ENCODE data around the gene LHFPL3.

Gene LHFPL3

DNA sequence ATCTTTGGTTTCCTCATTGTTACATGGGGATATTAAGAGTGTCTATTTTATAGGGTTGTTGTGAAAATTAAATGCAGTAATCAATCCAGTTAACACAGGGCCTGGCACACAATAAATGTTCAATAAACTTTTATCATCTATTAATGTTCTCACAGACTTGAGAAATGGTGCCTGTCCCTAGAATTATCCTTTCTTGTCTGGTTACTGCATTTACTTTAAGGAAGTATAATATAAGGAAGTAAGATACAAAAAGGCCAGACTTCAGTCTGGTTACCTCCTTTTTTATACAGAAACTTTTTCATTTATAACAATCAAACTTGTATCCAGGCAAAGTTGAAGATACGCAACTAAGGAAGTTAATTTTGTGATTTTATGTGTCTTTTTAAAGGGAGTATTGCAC, 117.0 kb downstream of the LHFPL3 start:
- H3K79me2 ChIP-seq (ENCODE audit: insufficient read depth, low read length): no peaks in the 10 kb centered on the region
- H3K9ac ChIP-seq (ENCODE audit: low read depth, low read length): no peak overlapping the region
- no peak overlapping the region for H3K4me2 ChIP-seq (ENCODE audit: insufficient read depth, low read length)
- H4K20me1 ChIP-seq (ENCODE audit: insufficient read depth, low read length): no peaks in the 10 kb centered on the region
- H3K27me3 ChIP-seq (ENCODE audit: insufficient read depth, low read length, poor library complexity): no peaks in the 10 kb centered on the region
- no peak overlapping the region for H3K27ac ChIP-seq (ENCODE audit: low read length)
- H2AFZ ChIP-seq (ENCODE audit: low read depth, low read length): no peak overlapping the region
- no peak overlapping the region for H3K4me3 ChIP-seq (ENCODE audit: low read depth in 1 of 2, low read length in 2 of 2)
- no peaks in the 10 kb centered on the region for H3K36me3 ChIP-seq (ENCODE audit: insufficient read depth, low read length)
- no peaks in the 10 kb centered on the region for H3K4me1 ChIP-seq (ENCODE audit: insufficient read depth, low read length)
- no peaks in the 10 kb centered on the region for H3K9me3 ChIP-seq (ENCODE audit: insufficient read depth, low read length, severe bottlenecking)
- TF ChIP-seq, protein P1, sequence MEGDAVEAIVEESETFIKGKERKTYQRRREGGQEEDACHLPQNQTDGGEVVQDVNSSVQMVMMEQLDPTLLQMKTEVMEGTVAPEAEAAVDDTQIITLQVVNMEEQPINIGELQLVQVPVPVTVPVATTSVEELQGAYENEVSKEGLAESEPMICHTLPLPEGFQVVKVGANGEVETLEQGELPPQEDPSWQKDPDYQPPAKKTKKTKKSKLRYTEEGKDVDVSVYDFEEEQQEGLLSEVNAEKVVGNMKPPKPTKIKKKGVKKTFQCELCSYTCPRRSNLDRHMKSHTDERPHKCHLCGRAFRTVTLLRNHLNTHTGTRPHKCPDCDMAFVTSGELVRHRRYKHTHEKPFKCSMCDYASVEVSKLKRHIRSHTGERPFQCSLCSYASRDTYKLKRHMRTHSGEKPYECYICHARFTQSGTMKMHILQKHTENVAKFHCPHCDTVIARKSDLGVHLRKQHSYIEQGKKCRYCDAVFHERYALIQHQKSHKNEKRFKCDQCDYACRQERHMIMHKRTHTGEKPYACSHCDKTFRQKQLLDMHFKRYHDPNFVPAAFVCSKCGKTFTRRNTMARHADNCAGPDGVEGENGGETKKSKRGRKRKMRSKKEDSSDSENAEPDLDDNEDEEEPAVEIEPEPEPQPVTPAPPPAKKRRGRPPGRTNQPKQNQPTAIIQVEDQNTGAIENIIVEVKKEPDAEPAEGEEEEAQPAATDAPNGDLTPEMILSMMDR (IDR thresholded peaks at IDR 0.05; ENCODE audit: borderline replicate concordance, extremely low read depth, low read length, poor library complexity, severe bottlenecking): no peak
- TF ChIP-seq EZH2 (IDR thresholded peaks at IDR 0.05; ENCODE audit: borderline replicate concordance, low read depth, low read length, severe bottlenecking): no peak
- ATAC-seq (ENCODE audit: insufficient read depth, low read depth): no peak
- no peak for DNase-seq

DNA sequence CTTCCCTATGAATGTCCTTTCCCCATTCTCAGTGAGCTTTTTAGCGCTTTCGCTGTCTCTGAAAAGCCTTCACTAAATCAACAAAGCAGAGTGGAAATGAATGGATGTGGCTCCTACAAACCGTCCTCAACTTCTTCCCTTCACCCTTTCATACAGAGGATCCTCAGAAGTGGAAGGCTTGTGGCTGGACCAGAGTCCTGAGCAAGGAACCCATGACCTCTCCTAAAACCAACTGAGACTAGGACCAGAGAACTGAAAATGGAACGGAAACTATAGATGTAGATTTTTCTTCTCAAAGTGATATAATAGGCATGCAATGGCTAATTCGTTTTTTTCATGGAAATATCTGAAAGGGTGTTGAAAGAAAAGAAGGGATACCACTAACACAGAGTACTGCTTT, 122.5 kb downstream of the LHFPL3 start:
- Histone ChIP-seq H2AFZ (ENCODE audit: low read depth, low read length) (no peak overlapping the region), H3K36me3 (ENCODE audit: insufficient read depth, low read length) (no peaks in the 10 kb centered on the region), H3K4me2 (ENCODE audit: insufficient read depth, low read length) (no peak overlapping the region), H3K79me2 (ENCODE audit: insufficient read depth, low read length) (no peaks in the 10 kb centered on the region), H3K4me1 (ENCODE audit: insufficient read depth, low read length) (no peaks in the 10 kb centered on the region), H3K27ac (ENCODE audit: low read length) (no peak overlapping the region), H3K27me3 (ENCODE audit: insufficient read depth, low read length, poor library complexity) (no peaks in the 10 kb centered on the region), H3K4me3 (ENCODE audit: low read depth in 1 of 2, low read length in 2 of 2) (no peak overlapping the region), H4K20me1 (ENCODE audit: insufficient read depth, low read length) (no peaks in the 10 kb centered on the region), H3K9ac (ENCODE audit: low read depth, low read length) (no peak overlapping the region), H3K9me3 (ENCODE audit: insufficient read depth, low read length, severe bottlenecking) (no peaks in the 10 kb centered on the region)
- TF ChIP-seq EZH2 (IDR thresholded peaks at IDR 0.05; ENCODE audit: borderline replicate concordance, low read depth, low read length, severe bottlenecking): no peak
- TF ChIP-seq, protein P1 (IDR thresholded peaks at IDR 0.05; ENCODE audit: borderline replicate concordance, extremely low read depth, low read length, poor library complexity, severe bottlenecking): no peak
- DNase-seq: no peak
- ATAC-seq (ENCODE audit: insufficient read depth, low read depth): no peak

DNA sequence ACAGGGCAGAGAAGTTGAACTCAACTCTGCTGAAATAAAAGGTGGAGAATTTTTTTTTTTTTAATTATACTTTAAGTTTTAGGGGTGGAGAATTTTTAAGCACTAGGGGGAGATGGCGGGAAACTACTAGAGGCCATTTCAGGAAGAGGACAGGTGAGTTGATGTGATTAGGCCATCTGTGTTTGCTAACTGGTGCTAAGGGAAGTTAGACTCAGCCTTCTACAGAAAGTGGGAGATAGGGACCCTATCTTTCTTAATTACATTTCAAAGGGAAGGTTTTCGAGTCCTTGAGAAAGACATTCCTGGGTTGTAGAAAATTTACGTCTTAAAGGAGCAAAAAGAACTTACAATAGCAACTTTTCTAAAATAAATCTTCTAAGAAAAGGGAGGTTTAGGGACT, 124.8 kb downstream of the LHFPL3 start:
- no peak for ATAC-seq (ENCODE audit: insufficient read depth, low read depth)
- Histone ChIP-seq H3K4me1 (ENCODE audit: insufficient read depth, low read length) (no peaks in the 10 kb centered on the region), H3K27ac (ENCODE audit: low read length) (no peak overlapping the region), H3K9me3 (ENCODE audit: insufficient read depth, low read length, severe bottlenecking) (no peaks in the 10 kb centered on the region), H3K79me2 (ENCODE audit: insufficient read depth, low read length) (no peaks in the 10 kb centered on the region), H3K4me2 (ENCODE audit: insufficient read depth, low read length) (no peak overlapping the region), H4K20me1 (ENCODE audit: insufficient read depth, low read length) (no peaks in the 10 kb centered on the region), H3K36me3 (ENCODE audit: insufficient read depth, low read length) (no peaks in the 10 kb centered on the region), H2AFZ (ENCODE audit: low read depth, low read length) (no peak overlapping the region), H3K9ac (ENCODE audit: low read depth, low read length) (no peak overlapping the region), H3K4me3 (ENCODE audit: low read depth in 1 of 2, low read length in 2 of 2) (no peak overlapping the region), H3K27me3 (ENCODE audit: insufficient read depth, low read length, poor library complexity) (no peaks in the 10 kb centered on the region)
- DNase-seq: no peak
- no peak for TF ChIP-seq EZH2 (IDR thresholded peaks at IDR 0.05; ENCODE audit: borderline replicate concordance, low read depth, low read length, severe bottlenecking)
- TF ChIP-seq, protein P1 (IDR thresholded peaks at IDR 0.05; ENCODE audit: borderline replicate concordance, extremely low read depth, low read length, poor library complexity, severe bottlenecking): no peak

DNA sequence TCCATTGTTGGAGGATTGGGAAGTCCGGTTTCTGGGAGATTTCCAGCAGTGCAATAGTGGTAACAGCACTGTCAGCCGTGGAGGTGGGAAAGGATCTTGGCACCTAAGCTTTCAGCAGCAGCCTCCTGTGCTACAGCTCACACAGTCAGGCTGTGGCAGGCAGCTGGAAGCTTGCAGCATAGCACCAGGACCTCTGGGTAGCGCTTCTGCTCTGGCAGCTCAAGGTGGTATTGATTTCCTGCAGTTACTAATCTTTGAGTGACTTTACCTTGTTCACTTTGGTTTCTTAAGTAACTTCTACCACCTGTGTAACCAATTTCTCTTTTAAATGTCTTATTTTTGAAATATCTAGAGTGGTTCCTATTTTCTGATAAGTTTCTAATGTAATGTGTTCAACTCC, 130.5 kb downstream of the LHFPL3 start:
- no peak overlapping the region for H3K4me2 ChIP-seq (ENCODE audit: insufficient read depth, low read length)
- H3K4me1 ChIP-seq (ENCODE audit: insufficient read depth, low read length): no peaks in the 10 kb centered on the region
- DNase-seq (no peak), ATAC-seq (ENCODE audit: insufficient read depth, low read depth) (no peak)
- no peaks in the 10 kb centered on the region for H4K20me1 ChIP-seq (ENCODE audit: insufficient read depth, low read length)
- H3K9me3 ChIP-seq (ENCODE audit: insufficient read depth, low read length, severe bottlenecking): no peaks in the 10 kb centered on the region
- no peak overlapping the region for H3K4me3 ChIP-seq (ENCODE audit: low read depth in 1 of 2, low read length in 2 of 2)
- H3K79me2 ChIP-seq (ENCODE audit: insufficient read depth, low read length): no peaks in the 10 kb centered on the region
- H2AFZ ChIP-seq (ENCODE audit: low read depth, low read length): no peak overlapping the region
- TF ChIP-seq EZH2 (IDR thresholded peaks at IDR 0.05; ENCODE audit: borderline replicate concordance, low read depth, low read length, severe bottlenecking): no peak
- TF ChIP-seq, protein P1 (IDR thresholded peaks at IDR 0.05; ENCODE audit: borderline replicate concordance, extremely low read depth, low read length, poor library complexity, severe bottlenecking): no peak
- no peak overlapping the region for H3K9ac ChIP-seq (ENCODE audit: low read depth, low read length)
- no peak overlapping the region for H3K27ac ChIP-seq (ENCODE audit: low read length)
- H3K36me3 ChIP-seq (ENCODE audit: insufficient read depth, low read length): no peaks in the 10 kb centered on the region
- no peaks in the 10 kb centered on the region for H3K27me3 ChIP-seq (ENCODE audit: insufficient read depth, low read length, poor library complexity)
